ENCODE results near the gene RTN4R.
A peak's percentile ranks its signal among the peaks of the same experiment; 100 is the strongest.

RTN4R gene

DNA sequence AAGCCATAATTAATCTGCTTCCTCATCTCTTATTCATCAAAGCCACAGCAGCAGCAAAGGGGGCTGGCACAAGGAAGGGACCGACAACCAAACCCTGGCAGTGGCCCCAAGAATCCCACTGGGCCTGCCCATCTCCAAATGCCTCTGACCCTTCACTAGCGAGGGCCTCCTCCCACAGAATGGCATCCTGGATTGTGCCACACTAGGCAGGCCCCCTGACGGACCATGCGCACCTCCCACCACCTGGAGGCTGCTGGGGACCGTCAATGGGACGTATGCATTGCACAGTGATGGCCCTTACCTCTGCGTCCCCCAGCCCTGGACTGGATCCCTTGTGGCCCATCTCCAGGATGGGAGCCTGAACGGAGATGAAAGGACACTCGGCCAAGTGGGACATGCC is 4.1 kb upstream of the RTN4R start:
- no peak for TF ChIP-seq TAF1 (IDR thresholded peaks at IDR 0.05; ENCODE audit: borderline replicate concordance, insufficient read depth, low read length)
- TF ChIP-seq FOXP2 (optimal IDR thresholded peaks at IDR 0.05; ENCODE audit: borderline replicate concordance, extremely low read depth, extremely low read length, insufficient read depth) = no peak
- TF ChIP-seq, protein P1, sequence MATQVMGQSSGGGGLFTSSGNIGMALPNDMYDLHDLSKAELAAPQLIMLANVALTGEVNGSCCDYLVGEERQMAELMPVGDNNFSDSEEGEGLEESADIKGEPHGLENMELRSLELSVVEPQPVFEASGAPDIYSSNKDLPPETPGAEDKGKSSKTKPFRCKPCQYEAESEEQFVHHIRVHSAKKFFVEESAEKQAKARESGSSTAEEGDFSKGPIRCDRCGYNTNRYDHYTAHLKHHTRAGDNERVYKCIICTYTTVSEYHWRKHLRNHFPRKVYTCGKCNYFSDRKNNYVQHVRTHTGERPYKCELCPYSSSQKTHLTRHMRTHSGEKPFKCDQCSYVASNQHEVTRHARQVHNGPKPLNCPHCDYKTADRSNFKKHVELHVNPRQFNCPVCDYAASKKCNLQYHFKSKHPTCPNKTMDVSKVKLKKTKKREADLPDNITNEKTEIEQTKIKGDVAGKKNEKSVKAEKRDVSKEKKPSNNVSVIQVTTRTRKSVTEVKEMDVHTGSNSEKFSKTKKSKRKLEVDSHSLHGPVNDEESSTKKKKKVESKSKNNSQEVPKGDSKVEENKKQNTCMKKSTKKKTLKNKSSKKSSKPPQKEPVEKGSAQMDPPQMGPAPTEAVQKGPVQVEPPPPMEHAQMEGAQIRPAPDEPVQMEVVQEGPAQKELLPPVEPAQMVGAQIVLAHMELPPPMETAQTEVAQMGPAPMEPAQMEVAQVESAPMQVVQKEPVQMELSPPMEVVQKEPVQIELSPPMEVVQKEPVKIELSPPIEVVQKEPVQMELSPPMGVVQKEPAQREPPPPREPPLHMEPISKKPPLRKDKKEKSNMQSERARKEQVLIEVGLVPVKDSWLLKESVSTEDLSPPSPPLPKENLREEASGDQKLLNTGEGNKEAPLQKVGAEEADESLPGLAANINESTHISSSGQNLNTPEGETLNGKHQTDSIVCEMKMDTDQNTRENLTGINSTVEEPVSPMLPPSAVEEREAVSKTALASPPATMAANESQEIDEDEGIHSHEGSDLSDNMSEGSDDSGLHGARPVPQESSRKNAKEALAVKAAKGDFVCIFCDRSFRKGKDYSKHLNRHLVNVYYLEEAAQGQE (IDR thresholded peaks at IDR 0.05; ENCODE audit: insufficient read depth in 1 of 2, low read depth in 2 of 2, low read length in 2 of 2) = no peak
- no peak for TF ChIP-seq SIN3A (IDR thresholded peaks at IDR 0.05; ENCODE audit: borderline replicate concordance, insufficient read depth, low read length)
- no peak for TF ChIP-seq POLR2AphosphoS5 (IDR thresholded peaks at IDR 0.05; ENCODE audit: low read depth, low read length)

DNA sequence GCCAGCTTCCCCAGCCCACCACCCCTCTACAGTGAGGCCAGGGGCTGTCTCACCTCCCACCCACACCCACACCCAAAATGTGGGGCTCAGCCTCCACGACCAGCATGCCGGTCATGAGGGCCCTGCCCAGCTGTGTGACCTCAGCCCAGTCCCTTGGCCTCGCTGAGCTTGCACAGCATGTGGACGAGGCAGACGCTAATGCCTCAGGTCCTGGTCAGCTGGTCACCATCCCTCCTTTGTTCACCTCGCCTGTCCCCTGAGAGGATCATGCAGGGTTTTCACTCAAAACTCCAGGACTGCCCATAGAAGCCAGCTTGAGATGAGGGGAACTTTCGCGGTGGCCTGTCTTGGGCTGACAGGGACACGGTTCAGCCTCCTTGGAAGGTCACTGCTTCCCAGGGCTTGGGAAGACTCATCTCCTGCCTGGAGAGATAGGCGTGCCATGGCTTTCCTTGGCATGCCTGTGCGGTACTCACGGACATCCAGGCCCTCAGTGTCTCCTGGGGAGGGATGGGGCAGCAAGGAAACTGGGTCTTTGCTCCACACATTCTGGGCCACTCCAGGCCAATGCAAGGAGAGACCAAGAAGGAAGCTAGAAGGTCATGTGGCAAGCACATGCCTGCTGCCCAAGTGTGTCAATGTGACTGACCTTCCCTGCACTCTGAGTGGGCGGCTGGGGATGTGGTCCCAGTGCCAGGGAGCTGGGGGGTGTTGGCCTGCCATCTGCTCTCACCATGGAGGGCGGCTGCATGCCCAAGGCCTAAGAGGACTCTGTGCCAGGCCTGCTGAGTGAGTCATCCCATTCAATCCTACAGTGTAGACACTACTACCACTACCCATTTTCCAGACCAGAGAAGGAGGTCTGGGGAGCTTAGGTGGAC is 3.2 kb upstream of the RTN4R start:
- TF ChIP-seq FOXP2 (optimal IDR thresholded peaks at IDR 0.05; ENCODE audit: borderline replicate concordance, extremely low read depth, extremely low read length, insufficient read depth) (no peak), SIN3A (IDR thresholded peaks at IDR 0.05; ENCODE audit: borderline replicate concordance, insufficient read depth, low read length) (no peak), TAF1 (IDR thresholded peaks at IDR 0.05; ENCODE audit: borderline replicate concordance, insufficient read depth, low read length) (no peak), POLR2AphosphoS5 (IDR thresholded peaks at IDR 0.05; ENCODE audit: low read depth, low read length) (no peak)
- TF ChIP-seq, protein P1 (IDR thresholded peaks at IDR 0.05; ENCODE audit: insufficient read depth in 1 of 2, low read depth in 2 of 2, low read length in 2 of 2) = no peak

DNA sequence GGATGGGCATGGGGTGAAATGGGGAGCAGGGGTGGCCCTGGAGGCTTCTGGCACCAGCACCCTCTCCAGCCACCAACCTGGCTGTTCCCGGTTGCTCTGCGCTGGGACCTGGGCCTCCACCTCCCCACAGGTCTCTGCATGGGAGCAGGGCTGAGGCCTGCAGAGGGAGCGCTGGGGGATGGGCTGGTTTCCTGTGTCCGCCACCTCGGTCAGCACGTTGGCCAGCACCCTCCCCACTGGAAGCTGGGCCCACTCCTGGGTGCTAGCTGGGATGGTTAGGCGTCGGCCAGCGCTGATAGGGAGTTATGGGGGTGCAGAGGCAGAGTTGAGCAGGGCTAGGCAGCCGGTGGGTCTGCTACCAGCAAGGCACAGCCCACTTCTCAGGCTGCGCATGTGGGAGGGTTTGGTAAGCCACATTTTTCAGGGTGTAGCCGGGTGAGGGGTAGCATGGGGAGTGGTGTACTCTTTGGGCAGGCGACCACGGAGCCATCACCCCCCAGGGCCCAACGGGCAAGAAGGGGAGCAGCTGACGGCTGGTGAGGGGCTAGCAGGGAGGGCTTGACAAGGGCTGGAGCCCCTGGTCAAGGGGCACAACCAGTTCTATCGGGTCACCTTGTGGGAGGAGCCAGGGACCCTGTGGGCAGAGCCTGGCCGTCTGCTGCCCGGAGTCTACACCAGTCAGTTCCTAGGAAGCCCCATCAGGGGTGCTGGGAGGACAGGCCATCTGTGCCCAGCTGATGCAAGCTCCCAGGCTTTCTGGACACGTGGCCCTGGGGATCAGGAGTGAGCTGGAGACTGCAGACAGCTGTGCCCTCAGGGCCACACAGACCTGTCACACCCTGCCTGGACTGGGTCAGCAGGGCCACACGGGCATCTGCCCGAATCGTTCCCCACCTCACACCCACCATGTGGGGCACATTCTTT is 2.3 kb upstream of the RTN4R start:
- TF ChIP-seq, protein P1 (IDR thresholded peaks at IDR 0.05; ENCODE audit: insufficient read depth in 1 of 2, low read depth in 2 of 2, low read length in 2 of 2) = peak; percentile 77 to 82

DNA sequence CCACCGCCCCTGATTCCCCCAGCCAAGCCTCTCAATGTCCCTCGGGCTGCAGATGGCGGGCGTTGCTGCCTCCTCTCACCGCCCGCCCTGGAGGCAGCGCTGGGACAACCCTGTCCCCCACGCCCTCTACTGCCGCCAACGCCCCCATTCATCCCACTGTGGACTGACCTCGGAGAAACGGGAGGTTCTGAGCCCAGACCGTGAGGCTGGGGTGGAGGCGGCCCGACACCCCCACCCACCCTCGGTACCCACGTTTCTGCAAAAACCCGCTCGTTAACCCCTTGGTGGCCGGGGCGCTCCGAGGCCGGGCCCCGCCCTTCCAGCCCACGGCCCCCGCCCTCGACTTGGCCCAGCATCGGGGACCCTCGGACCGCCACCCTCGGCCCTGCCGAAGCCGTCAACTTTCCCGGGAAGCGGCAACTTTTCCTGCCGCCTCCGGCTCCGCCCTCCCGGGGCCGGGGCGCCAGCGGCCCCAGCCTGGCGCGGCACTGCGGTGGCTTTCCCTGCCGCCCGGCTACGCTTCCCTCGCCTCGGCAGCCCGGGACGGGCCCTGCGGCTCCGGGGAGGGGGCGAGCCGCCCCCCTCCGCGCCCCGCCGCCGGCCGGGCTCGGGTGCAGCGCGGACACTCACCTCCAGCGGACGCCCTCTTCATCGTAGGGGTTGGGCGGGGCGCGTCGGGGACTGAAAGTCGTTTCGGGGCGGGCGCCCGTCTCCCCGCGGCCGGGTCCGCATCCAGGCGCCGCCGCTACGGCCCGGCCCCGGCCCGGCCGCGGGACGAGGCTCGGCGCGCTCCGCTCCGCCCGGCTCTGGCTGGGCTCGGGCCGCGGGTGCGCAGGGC is 458 bp downstream of the RTN4R start:
- TF ChIP-seq FOXP2 (optimal IDR thresholded peaks at IDR 0.05; ENCODE audit: borderline replicate concordance, extremely low read depth, extremely low read length, insufficient read depth) (no peak), POLR2AphosphoS5 (IDR thresholded peaks at IDR 0.05; ENCODE audit: low read depth, low read length) (no peak), SIN3A (IDR thresholded peaks at IDR 0.05; ENCODE audit: borderline replicate concordance, insufficient read depth, low read length) (no peak), TAF1 (IDR thresholded peaks at IDR 0.05; ENCODE audit: borderline replicate concordance, insufficient read depth, low read length) (no peak)
- TF ChIP-seq, protein P1 (IDR thresholded peaks at IDR 0.05; ENCODE audit: insufficient read depth in 1 of 2, low read depth in 2 of 2, low read length in 2 of 2) = no peak

Measured in PFSK-1 (cell line).